ENCODE results near the gene PTPRN2.

DNA sequence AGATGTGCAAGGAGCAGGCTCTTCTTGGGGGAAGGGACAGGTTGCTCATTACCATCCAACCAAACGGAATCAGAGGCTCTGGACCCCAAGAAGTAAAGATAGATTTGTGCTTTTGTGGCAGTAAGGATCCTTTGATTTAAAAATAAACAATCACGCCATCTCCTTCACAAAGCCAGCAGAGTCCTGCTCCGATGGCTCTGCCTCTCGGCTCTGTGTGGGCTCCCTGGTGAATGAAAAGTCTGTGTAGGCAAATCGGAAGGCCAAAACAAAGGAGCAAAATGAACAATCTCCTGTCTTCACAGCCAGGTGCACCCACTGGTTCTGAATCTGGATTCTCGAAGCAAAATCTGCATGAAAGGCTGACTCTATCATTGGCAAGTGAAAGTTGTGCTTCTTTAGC, 3.8 kb downstream of the PTPRN2 start:
- TF ChIP-seq LEF1 (IDR thresholded peaks at IDR 0.05; ENCODE audit: borderline replicate concordance) (no peak), SUZ12 (IDR thresholded peaks at IDR 0.05) (no peak), FOXM1 (IDR thresholded peaks at IDR 0.05; ENCODE audit: borderline replicate concordance) (no peak), ZNF384 (IDR thresholded peaks at IDR 0.05) (no peak), SP1 (IDR thresholded peaks at IDR 0.05) (no peak), L3MBTL2 (conservative IDR thresholded peaks at IDR 0.05) (no peak), HDGF (IDR thresholded peaks at IDR 0.05; ENCODE audit: borderline replicate concordance) (no peak), BHLHE40 (IDR thresholded peaks at IDR 0.05; ENCODE audit: borderline replicate concordance) (no peak), ARNT (IDR thresholded peaks at IDR 0.05) (no peak), PKNOX1 (IDR thresholded peaks at IDR 0.05) (no peak), TARDBP (IDR thresholded peaks at IDR 0.05) (no peak), NFRKB (IDR thresholded peaks at IDR 0.05) (no peak), FOXK2 (IDR thresholded peaks at IDR 0.05) (no peak), ELF4 (IDR thresholded peaks at IDR 0.05) (no peak)
